Mammary epithelial cell (primary cell): Measurements from ENCODE around the gene RYR2.

Experiments used
- EZH2 ChIP-seq: IDR thresholded peaks from 2 replicates; pipeline ENCODE4 v1.6.1; 2012; ENCODE audit warnings: low read length, inconsistent platforms, borderline replicate concordance
- TF ChIP-seq, protein P1 (sequence below), 2 donors: IDR thresholded peaks in 1 of 2; conservative IDR thresholded peaks in 1 of 2; 2 replicates each; pipeline ENCODE4 v1.5.1; 2011 to 2012; ENCODE audit warnings: inconsistent platforms in 2 of 2, low read length in 2 of 2, mild to moderate bottlenecking in 2 of 2, control low read depth in 1 of 2, low read depth in 1 of 2; ENCODE audit not compliant: insufficient read depth in 1 of 2; ENCODE audit errors: extremely low read depth in 1 of 2

DNA sequence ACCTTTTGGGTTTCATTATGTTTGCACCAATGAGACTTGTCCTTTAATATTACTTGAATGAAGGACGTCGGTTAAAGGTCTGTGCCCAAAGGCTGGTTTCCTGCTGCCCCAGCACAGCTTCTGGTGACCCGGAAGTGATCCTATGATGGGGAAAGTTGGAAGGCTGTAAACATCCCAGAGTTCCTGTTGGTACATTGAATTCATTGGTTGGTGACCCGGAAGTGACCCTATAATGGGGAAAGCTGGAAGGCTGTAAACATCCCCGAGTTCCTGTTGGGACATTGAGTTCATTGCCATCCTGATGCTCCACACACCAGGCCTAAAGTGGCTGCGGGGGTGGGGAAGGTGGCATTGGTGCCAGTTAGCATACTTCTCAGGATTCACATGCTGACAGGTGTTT is 187.3 kb downstream of the RYR2 start:
- no peak for TF ChIP-seq EZH2
- TF ChIP-seq, protein P1, sequence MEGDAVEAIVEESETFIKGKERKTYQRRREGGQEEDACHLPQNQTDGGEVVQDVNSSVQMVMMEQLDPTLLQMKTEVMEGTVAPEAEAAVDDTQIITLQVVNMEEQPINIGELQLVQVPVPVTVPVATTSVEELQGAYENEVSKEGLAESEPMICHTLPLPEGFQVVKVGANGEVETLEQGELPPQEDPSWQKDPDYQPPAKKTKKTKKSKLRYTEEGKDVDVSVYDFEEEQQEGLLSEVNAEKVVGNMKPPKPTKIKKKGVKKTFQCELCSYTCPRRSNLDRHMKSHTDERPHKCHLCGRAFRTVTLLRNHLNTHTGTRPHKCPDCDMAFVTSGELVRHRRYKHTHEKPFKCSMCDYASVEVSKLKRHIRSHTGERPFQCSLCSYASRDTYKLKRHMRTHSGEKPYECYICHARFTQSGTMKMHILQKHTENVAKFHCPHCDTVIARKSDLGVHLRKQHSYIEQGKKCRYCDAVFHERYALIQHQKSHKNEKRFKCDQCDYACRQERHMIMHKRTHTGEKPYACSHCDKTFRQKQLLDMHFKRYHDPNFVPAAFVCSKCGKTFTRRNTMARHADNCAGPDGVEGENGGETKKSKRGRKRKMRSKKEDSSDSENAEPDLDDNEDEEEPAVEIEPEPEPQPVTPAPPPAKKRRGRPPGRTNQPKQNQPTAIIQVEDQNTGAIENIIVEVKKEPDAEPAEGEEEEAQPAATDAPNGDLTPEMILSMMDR (conservative IDR thresholded peaks at IDR 0.05 in 1 of 2, IDR thresholded peaks at IDR 0.05 in 1 of 2; ENCODE audit: extremely low read depth in 1 of 2, insufficient read depth in 1 of 2, low read depth in 1 of 2, low read length in 2 of 2), result no peak
